ENCODE results near the gene MYBPC3.
"Not testable (repeated sequence)": the region's sequence is repeated elsewhere in the genome, so short reads cannot be mapped to it uniquely, and the experiment has no call there.

The MYBPC3 gene

DNA sequence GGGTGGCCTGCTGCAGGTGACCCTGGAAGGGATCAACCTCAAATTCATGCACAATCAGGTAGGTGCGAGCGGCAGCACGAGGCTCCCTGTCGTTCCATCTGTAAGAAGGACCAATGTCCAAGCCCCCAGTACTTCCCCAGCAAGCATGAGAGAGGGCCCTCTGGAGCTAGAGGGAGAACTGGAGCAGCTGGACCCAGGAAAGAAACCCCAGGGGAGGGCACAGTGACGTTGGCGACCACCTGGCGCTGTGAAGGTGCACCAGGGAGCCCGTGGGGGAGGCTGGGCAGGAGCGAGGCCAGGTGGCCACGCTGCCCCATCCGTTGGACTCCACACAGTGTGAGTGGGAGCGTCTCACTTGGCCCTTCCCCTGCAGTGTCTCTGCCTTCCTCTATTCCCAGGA is 28.0 kb downstream of the MYBPC3 start:
- no peak for DNase-seq (ENCODE audit: low spot score)

GRCh38 chr11:47318166-47318565 is 34.3 kb downstream of the MYBPC3 start:
- DNase-seq (ENCODE audit: low spot score) = no peak

GRCh38 chr11:47317064-47317828 is 35.3 kb downstream of the MYBPC3 start:
- no peak for DNase-seq (ENCODE audit: low spot score)

DNA sequence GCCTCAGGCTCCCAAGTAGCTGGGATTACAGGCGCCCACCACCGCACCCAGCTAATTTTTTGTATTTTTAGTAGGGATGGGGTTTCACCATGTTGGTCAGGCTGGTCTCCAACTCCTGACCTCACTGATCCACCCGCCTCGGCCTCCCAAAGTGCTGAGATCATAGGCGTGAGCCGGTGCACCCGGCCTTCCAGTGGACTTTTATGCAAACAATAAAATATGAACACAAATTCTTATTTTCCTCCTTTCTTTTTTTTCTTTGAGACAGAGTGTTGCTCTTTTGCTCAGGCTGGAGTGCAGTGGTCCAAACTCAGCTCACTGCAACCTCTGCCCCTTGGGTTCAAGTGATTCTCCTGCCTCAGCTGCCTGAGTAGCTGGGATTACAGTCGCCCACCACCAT is 36.0 kb downstream of the MYBPC3 start:
- not testable (repeated sequence) for DNase-seq (ENCODE audit: low spot score)

DNA sequence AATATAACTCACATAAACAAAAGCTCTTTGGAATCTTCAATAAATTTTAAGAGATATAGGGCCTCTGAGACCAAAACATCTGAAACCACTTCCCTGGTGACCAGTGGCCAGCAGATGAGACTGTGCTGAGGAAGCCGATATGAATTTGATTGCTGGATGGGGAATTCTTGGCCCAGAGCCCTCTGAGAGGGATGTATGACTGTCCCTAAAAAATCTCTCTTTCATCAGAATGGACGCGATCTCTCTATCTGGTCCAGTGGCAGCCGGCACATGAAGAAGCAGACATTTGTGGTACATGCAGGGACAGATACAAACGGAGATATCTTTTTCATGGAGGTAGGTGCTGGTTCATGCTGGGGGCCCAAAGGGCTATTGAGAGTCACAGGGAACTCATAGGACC is 37.5 kb downstream of the MYBPC3 start:
- no peak for DNase-seq (ENCODE audit: low spot score)

DNA sequence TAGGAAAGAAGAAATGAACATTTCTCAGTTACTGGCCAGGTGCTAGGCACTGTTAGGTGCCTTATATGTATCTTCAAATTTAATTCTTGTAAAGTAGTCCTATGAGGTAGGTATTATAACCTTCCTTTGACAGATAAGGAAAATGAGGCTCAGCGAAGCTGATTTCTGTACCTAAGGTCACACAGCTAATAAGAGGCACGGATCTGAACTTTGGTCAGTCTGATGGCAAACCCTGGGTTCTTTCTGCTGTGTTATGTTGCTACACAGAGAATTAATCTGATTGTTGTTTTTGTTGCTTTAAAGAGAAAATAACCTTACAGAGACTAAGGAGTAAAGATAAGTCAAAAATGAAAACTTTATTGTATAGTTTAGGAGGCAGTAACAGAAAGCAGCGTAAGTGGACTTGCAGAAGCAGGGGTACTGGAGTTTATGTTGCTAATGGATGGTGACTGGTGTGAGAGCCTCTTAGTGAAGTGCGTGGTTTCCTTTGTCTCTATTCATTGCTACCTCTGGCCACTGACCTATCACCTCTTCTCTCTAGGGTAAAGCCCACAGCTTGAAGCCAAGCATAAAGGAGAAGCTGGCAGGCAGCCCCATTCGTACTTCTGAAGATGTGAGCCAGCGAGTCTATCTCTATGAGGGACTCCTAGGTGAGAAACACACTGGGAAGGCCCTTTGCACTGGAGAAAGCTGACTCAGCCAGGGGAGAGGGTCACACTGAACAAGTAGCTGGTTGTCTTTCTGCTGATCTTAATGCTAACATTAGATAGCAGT is 44.3 kb downstream of the MYBPC3 start:
- no peak for DNase-seq (ENCODE audit: low spot score)

- DNase-seq (ENCODE audit: low spot score) = peak; percentile 41
Observed at GRCh38 chr11:47306484-47306844, 46.0 kb downstream of the MYBPC3 start.

- peak; percentile 85 for DNase-seq (ENCODE audit: low spot score)
Observed at GRCh38 chr11:47305734-47306483, 46.6 kb downstream of the MYBPC3 start.

GRCh38 chr11:47302853-47303252 is 49.6 kb downstream of the MYBPC3 start:
- no peak for DNase-seq (ENCODE audit: low spot score)

- no peak for DNase-seq (ENCODE audit: low spot score)
Observed at GRCh38 chr11:47299078-47299477, 53.4 kb downstream of the MYBPC3 start.

GRCh38 chr11:47296045-47296444 is 56.5 kb downstream of the MYBPC3 start:
- no peak for DNase-seq (ENCODE audit: low spot score)

GRCh38 chr11:47295385-47295784 is 57.1 kb downstream of the MYBPC3 start:
- no peak for DNase-seq (ENCODE audit: low spot score)

DNA sequence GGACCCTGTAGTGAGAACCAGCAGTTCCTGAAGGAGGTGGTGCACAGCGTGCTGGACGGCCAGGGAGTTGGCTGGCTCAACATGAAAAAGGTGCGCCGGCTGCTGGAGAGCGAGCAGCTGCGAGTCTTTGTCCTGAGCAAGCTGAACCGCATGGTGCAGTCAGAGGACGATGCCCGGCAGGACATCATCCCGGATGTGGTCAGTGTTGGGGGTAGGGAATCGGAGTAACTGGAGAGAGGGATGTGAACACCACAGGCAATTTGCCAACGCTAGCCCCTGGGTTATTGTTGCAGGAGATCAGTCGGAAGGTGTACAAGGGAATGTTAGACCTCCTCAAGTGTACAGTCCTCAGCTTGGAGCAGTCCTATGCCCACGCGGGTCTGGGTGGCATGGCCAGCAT is 62.6 kb downstream of the MYBPC3 start:
- DNase-seq (ENCODE audit: low spot score) = no peak

GRCh38 chr11:47288066-47288465 is 64.4 kb downstream of the MYBPC3 start:
- no peak for DNase-seq (ENCODE audit: low spot score)

GRCh38 chr11:47285969-47286770 is 66.3 kb downstream of the MYBPC3 start:
- DNase-seq (ENCODE audit: low spot score) = no peak

GRCh38 chr11:47284151-47284550 is 68.4 kb downstream of the MYBPC3 start:
- no peak for DNase-seq (ENCODE audit: low spot score)

DNA sequence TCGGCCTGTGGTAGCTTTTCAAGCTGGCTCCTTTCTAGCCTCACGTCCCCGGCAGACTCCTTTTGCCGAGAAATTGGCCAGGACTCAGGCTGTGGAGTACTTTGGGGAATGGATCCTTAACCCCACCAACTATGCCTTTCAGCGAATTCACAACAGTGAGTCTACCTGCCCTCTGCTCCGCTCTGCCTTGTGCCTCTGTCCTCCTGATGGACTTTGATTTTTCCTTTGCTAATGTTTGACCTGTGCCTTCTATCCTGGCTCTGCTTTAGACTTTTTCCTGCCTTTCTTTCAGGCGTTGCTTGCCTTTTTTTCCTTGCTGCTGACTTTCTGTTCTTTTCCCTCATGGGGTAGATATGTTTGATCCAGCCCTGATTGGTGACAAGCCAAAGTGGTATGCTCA is 70.0 kb downstream of the MYBPC3 start:
- DNase-seq (ENCODE audit: low spot score) = no peak

Measured in Ammon's horn (tissue), 1 donor.